Measurements from ENCODE around the gene RWDD2A. TPM values are rescaled to one million over a fixed set of nuclear protein-coding genes. Genes with fewer than 3 reads are reported as not detected.
"Not testable (repeated sequence)": the region's sequence is repeated elsewhere in the genome, so short reads cannot be mapped to it uniquely, and the experiment has no call there.

RWDD2A gene
- total RNA-seq, 4 donors from 2014 or later: 1.8 to 4.8 (median 3.4) TPM

DNA sequence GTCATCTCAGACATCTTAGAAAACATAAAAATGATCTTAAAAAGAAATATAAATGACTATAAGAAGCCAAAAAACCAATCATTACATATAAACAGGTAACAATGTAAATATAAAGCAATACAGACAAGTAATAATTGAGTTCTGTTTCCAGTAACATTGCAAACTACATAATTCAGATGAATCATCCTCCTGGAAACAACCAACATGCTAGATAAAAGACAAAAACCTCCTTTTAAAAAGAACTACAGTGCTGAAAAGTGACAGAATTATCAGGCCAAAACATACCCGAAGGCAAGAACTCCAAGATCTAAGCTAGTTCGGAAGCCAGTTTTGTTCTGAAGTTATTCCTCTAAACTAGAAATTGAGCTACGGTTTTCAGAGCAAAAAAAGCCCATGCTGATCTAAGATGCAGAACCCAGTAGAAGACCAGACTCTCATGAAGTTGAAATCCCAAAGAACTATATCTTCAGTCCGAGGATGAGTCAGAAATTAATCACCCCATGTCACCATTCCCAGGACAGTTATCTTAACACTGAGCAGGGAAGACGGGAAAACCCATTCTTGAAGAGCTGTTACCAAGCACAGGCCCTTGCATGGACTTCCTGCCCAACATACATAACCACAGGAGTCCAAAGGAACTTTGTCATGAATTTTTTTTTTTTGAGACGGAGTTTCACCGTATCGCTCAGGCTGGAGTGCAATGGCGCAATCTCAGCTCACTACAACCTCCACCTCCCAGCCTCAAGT, 9.9 kb upstream of the RWDD2A start:
- no peak for TF ChIP-seq CTCF (IDR thresholded peaks at IDR 0.05)
- peak; percentile 98 for ATAC-seq (ENCODE audit: low FRiP score)
- DNase-seq (ENCODE audit: low spot score): peak; percentile 28

- ATAC-seq (ENCODE audit: low FRiP score): no peak
Measured at GRCh38 chr6:83185096-83185495, 8.1 kb upstream of the RWDD2A start.

GRCh38 chr6:83188501-83188900, 4.7 kb upstream of the RWDD2A start:
- TF ChIP-seq CTCF (IDR thresholded peaks at IDR 0.05): no peak
- ATAC-seq (ENCODE audit: low FRiP score) (no peak), DNase-seq (ENCODE audit: low spot score) (no peak)

More at GRCh38 chr6:83185096-83185495, 8.1 kb upstream of the RWDD2A start:
- no peak for DNase-seq (ENCODE audit: low spot score)
- TF ChIP-seq CTCF (IDR thresholded peaks at IDR 0.05): no peak

DNA sequence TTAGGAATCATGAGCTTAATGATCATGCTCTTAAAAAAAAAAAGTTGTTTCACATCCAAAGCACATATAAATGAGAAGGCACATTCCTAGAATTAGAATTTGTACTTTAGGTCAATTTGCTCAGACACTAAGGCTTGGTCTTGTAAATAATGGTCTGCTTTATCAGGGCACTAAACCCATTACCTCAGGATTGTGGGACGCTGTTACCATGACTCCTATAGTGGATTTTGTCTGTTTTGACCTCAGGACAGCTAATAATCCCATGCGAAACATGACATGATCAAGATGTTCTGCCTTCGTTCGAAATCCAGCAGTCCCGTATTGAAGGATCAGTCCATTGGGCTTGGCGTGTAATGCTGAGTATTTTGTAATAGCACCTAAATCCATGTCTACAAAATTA, 2.5 kb upstream of the RWDD2A start:
- ATAC-seq (ENCODE audit: low FRiP score): no peak
- no peak for TF ChIP-seq CTCF (IDR thresholded peaks at IDR 0.05)
- no peak for DNase-seq (ENCODE audit: low spot score)

GRCh38 chr6:83191974-83192373, 1.2 kb upstream of the RWDD2A start:
- not testable (repeated sequence) for ATAC-seq (ENCODE audit: low FRiP score)

GRCh38 chr6:83192456-83192855, 701 bp upstream of the RWDD2A start:
- TF ChIP-seq CTCF (IDR thresholded peaks at IDR 0.05): no peak
- no peak for DNase-seq (ENCODE audit: low spot score)
- no peak for ATAC-seq (ENCODE audit: low FRiP score)

More at GRCh38 chr6:83191974-83192373, 1.2 kb upstream of the RWDD2A start:
- not testable (repeated sequence) for DNase-seq (ENCODE audit: low spot score)

DNA sequence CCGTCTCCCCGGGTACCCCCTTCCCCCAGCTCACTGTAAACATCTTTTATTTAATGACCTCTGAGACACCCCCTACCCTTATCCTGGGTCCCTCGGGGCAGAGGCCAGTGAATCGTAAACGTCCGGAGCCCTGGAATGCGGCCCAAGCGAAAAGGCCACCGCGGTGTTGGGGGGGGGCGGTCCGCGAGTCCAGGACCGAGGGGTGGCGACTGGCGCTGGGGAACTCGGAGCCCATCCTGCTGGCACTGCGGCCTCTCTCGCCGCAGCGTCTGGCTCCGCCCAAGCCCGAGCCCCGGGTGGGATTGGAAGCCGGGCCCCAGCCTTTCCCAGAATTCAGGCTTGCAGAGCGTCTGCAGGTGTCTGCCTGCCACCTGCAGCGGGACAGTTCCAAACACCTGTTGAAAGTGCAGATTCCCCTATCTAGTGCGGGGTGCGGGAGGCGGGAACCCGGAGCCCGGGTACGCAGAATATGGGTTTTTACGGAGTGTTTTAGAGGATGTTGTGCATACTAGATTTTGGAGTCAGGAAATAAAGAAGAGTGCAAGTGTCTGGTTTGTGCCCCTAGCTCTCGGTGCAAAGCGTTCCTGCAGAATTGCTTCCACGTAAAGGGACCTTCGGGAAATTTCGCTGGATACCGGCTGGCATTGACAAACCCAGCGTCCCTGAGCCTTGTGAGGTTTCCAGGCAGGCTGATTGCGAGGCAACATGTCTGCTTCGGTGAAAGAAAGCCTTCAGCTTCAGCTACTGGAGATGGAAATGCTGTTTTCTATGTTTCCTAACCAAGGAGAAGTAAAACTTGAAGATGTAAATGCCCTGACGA, 800 bp downstream of the RWDD2A start:
- DNase-seq (ENCODE audit: low spot score) (no peak), ATAC-seq (ENCODE audit: low FRiP score) (peak; percentile 72)
- TF ChIP-seq CTCF (IDR thresholded peaks at IDR 0.05): no peak
